GM18502 (cell line): ENCODE data around the gene SBK2.
A peak's percentile ranks its signal among the peaks of the same experiment; 100 is the strongest.
"Not testable (repeated sequence)": the region's sequence is repeated elsewhere in the genome, so short reads cannot be mapped to it uniquely, and the experiment has no call there.

Experiments used
- ATAC-seq: cut with Tn5 transposase; IDR thresholded peaks from one replicate; pipeline ENCODE4 v1.9.1; 2021; ENCODE audit warnings: mild to moderate bottlenecking; ENCODE audit not compliant: unreplicated experiment, poor library complexity

SBK2 gene

GRCh38 chr19:55536951-55537740, at the start of gene SBK2:
Gene SBK2, minus strand, starts transcription at chr19:55537133. Its CDS starts 839 bp downstream, at chr19:55536294.
- ATAC-seq = no peak

GRCh38 chr19:55585658-55586339, 48.9 kb upstream of the SBK2 start:
- ATAC-seq = no peak

GRCh38 chr19:55584871-55585270, 47.9 kb upstream of the SBK2 start:
- ATAC-seq = no peak

GRCh38 chr19:55583897-55584296, 47.0 kb upstream of the SBK2 start:
- not testable (repeated sequence) for ATAC-seq

GRCh38 chr19:55582284-55582683, 45.4 kb upstream of the SBK2 start:
- ATAC-seq = not testable (repeated sequence)

- no peak for ATAC-seq
These were observed 44.9 kb upstream of the SBK2 start for GRCh38 chr19:55581823-55582223.

GRCh38 chr19:55581145-55581822, 44.4 kb upstream of the SBK2 start:
- ATAC-seq = peak; percentile 34

GRCh38 chr19:55580628-55581144, 43.8 kb upstream of the SBK2 start, which contains the start of gene ZNF579:
Gene ZNF579, minus strand, starts transcription at chr19:55580848. Its CDS starts 1,209 bp downstream, at chr19:55579639.
- ATAC-seq = peak; percentile 54

GRCh38 chr19:55579766-55580621, 43.1 kb upstream of the SBK2 start:
- ATAC-seq = peak; percentile 32

- ATAC-seq = no peak
These were observed 42.1 kb upstream of the SBK2 start for GRCh38 chr19:55578761-55579747.

GRCh38 chr19:55578031-55578760, 41.3 kb upstream of the SBK2 start:
- ATAC-seq = no peak

GRCh38 chr19:55576746-55577145, 39.8 kb upstream of the SBK2 start:
- no peak for ATAC-seq

GRCh38 chr19:55573929-55574328, 37.0 kb upstream of the SBK2 start:
- ATAC-seq = not testable (repeated sequence)

GRCh38 chr19:55569477-55569876, 32.5 kb upstream of the SBK2 start:
- not testable (repeated sequence) for ATAC-seq

- ATAC-seq = no peak
These were observed 30.9 kb upstream of the SBK2 start for GRCh38 chr19:55567708-55568328.

- no peak for ATAC-seq
These were observed 29.9 kb upstream of the SBK2 start for GRCh38 chr19:55566823-55567222.

- ATAC-seq = no peak
These were observed 26.3 kb upstream of the SBK2 start for GRCh38 chr19:55563261-55563690.
